Vagina (tissue), 2 donors: Measurements from ENCODE around the gene IL17RC. TPM values are rescaled to one million over a fixed set of nuclear protein-coding genes. Genes with fewer than 3 reads are reported as not detected.

Experiments used
- DNase-seq, 2 donors: peaks; one replicate each; pipeline ENCODE4 v3.0.0-alpha.2; 2017; ENCODE audit errors: extremely low spot score in 2 of 2
- H3K27ac ChIP-seq: fragments of 200-600 bp; sonication (generic); one replicate; pipeline ENCODE4 v1.5.1; 2019
- H3K27me3 ChIP-seq: fragments of 200-600 bp; sonication (generic); one replicate; pipeline ENCODE4 v1.5.1; 2019
- H3K36me3 ChIP-seq, 2 donors: fragments of 200-600 bp; sonication (generic); one replicate each; pipeline ENCODE4 v1.5.1; 2017 to 2019
- H3K4me1 ChIP-seq: fragments of 200-600 bp; sonication (generic); one replicate; pipeline ENCODE4 v1.5.1; 2019
- H3K4me3 ChIP-seq, 2 donors: fragments of 200-600 bp; sonication (generic); 1 replicate in 1 of 2; 2 replicates in 1 of 2; pipeline ENCODE4 v1.5.1; 2016 to 2019
- H3K9me3 ChIP-seq: fragments of 200-600 bp; sonication (generic); one replicate; pipeline ENCODE4 v1.5.1; 2019
- POLR2A ChIP-seq, 2 donors: fragments of 450-650 bp; IDR thresholded peaks; one replicate each; pipeline ENCODE4 v1.6.1; 2017; ENCODE audit warnings: antibody characterized with exemption in 2 of 2, mild to moderate bottlenecking in 2 of 2, moderate library complexity in 2 of 2
- POLR2AphosphoS5 ChIP-seq, 2 donors: sonication (generic); formaldehyde crosslinking; IDR thresholded peaks; one replicate each; pipeline ENCODE4 v1.9.0; 2017; ENCODE audit warnings: antibody characterized with exemption in 2 of 2, mild to moderate bottlenecking in 2 of 2, low read depth in 1 of 2; ENCODE audit not compliant: insufficient read depth in 1 of 2
- intact Hi-C: fragments of 100-400 bp; cut with DNase I; formaldehyde crosslinking; loops from one replicate; pipeline ENCODE4 v1.15.1; 2023
- total RNA-seq: library from RNA; depleted of rRNA; stranded (reverse); fragments of >200 nt; gene quantifications from one replicate; pipeline ENCODE4 v1.2.3, GENCODE V29; 2016
- TF ChIP-seq, protein P1 (sequence below), 3 experiments: fragments of 450-650 bp in 2 of 3; fragments of 200-600 bp in 1 of 3; sonication (generic) in 1 of 3; IDR thresholded peaks; one replicate each; pipeline ENCODE4 v1.5.1; 2017 to 2019; ENCODE audit warnings: antibody characterized with exemption in 3 of 3, mild to moderate bottlenecking in 2 of 3, moderate library complexity in 2 of 3

Gene IL17RC
- total RNA-seq, 1 donor from 2014 or later: 66.3 TPM

DNA sequence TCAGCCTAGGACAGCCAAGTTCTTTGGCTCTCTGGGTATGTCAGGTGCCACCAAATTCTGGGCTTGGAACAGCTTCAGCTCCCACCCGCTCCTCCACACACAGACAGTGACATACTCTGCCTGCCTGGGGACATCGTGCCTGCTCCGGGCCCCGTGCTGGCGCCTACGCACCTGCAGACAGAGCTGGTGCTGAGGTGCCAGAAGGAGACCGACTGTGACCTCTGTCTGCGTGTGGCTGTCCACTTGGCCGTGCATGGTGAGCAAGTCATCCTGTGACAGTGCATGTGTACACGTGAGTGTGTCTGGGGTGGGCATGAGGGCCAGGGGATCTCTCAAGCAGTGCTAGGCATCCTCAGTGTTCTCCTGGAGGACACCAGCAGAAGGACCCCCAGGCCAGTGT, 922 bp downstream of the IL17RC start:
- Histone ChIP-seq H3K36me3 (peaks cover 0 to 7% of the 10 kb centered on the region in 2 donors), H3K4me1 (peaks cover 52% of the 10 kb centered on the region), H3K27ac (peak overlapping the region; percentile 90), H3K9me3 (no peaks in the 10 kb centered on the region), H3K4me3 (peak overlapping the region; percentile 58 to 76), H3K27me3 (no peaks in the 10 kb centered on the region)
- no peak for DNase-seq
- intact Hi-C loops: loop anchor here (2.0 to 10.0 kb wide), 3 partner anchors 15 to 183 kb away; partner anchors contain the start of genes BRPF1 and CRELD1
- TF ChIP-seq, protein P1, sequence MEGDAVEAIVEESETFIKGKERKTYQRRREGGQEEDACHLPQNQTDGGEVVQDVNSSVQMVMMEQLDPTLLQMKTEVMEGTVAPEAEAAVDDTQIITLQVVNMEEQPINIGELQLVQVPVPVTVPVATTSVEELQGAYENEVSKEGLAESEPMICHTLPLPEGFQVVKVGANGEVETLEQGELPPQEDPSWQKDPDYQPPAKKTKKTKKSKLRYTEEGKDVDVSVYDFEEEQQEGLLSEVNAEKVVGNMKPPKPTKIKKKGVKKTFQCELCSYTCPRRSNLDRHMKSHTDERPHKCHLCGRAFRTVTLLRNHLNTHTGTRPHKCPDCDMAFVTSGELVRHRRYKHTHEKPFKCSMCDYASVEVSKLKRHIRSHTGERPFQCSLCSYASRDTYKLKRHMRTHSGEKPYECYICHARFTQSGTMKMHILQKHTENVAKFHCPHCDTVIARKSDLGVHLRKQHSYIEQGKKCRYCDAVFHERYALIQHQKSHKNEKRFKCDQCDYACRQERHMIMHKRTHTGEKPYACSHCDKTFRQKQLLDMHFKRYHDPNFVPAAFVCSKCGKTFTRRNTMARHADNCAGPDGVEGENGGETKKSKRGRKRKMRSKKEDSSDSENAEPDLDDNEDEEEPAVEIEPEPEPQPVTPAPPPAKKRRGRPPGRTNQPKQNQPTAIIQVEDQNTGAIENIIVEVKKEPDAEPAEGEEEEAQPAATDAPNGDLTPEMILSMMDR (IDR thresholded peaks at IDR 0.05): no peak
- TF ChIP-seq POLR2A (IDR thresholded peaks at IDR 0.05) (no peak), POLR2AphosphoS5 (IDR thresholded peaks at IDR 0.05; ENCODE audit: insufficient read depth in 1 of 2, low read depth in 1 of 2) (no peak)

DNA sequence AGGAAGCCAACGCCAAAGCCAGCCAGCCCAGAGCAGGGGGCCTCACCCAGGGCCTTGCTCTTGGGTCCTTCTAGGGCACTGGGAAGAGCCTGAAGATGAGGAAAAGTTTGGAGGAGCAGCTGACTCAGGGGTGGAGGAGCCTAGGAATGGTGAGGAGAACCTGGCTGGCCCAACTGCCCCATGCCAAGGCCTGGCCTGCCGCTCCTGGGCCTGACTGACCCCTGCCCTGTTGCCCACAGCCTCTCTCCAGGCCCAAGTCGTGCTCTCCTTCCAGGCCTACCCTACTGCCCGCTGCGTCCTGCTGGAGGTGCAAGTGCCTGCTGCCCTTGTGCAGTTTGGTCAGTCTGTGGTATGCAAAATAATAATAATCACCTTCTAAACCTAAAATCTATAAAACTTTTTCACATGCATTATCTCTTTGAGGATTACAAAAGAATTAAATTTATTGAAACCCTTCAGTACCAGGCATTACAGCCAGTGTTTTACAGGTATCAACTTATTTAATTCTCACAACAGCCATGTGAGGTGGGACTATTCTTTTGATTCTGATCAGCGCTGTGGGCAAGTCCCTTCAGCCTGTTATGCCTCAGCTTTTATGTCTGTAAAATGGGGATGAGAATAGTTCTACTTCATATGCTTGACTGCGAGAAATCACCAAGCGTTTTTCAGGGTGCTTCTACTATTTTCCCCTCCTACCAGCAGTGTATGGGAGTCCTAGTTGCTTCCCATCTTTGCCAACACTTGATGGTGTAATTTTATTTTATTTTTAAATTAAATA, 1.6 kb downstream of the IL17RC start:
- intact Hi-C loops: loop anchor here (5.0 to 10.0 kb wide), 2 partner anchors 56 to 184 kb away; partner anchors contain the start of gene BRPF1

DNA sequence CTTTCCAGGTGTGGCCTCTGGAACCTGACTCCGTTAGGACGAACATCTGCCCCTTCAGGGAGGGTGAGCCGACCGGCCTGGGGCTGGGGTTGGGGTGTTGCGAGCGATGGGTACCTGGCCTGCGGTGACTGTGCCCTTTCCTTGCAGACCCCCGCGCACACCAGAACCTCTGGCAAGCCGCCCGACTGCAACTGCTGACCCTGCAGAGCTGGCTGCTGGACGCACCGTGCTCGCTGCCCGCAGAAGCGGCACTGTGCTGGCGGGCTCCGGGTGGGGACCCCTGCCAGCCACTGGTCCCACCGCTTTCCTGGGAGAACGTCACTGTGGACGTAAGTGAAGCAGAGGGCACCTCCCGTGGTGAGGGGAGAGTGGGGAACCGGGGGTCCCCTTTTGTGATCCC, 11.3 kb downstream of the IL17RC start:
- no peak for DNase-seq
- TF ChIP-seq POLR2A (IDR thresholded peaks at IDR 0.05): no peak
- TF ChIP-seq, protein P1 (IDR thresholded peaks at IDR 0.05): no peak
- no peak for TF ChIP-seq POLR2AphosphoS5 (IDR thresholded peaks at IDR 0.05; ENCODE audit: insufficient read depth in 1 of 2, low read depth in 1 of 2)
- no peaks in the 10 kb centered on the region for H3K9me3 ChIP-seq
- intact Hi-C loops: no loop called here
- H3K27me3 ChIP-seq: no peaks in the 10 kb centered on the region
- H3K27ac ChIP-seq: no peak overlapping the region
- H3K36me3 ChIP-seq: peaks cover 0 to 18% of the 10 kb centered on the region in 2 donors
- H3K4me1 ChIP-seq: peaks cover 16% of the 10 kb centered on the region
- H3K4me3 ChIP-seq: no peak overlapping the region

More for the DNA sequence above, 1.6 kb downstream of the IL17RC start:
- no peaks in the 10 kb centered on the region for H3K9me3 ChIP-seq
- TF ChIP-seq, protein P1 (IDR thresholded peaks at IDR 0.05): no peak
- TF ChIP-seq POLR2AphosphoS5 (IDR thresholded peaks at IDR 0.05; ENCODE audit: insufficient read depth in 1 of 2, low read depth in 1 of 2) (no peak), POLR2A (IDR thresholded peaks at IDR 0.05) (no peak)
- H3K27me3 ChIP-seq: no peaks in the 10 kb centered on the region
- DNase-seq: no peak
- peaks cover 0 to 7% of the 10 kb centered on the region in 2 donors for H3K36me3 ChIP-seq
- H3K27ac ChIP-seq: peak overlapping the region; percentile 90
- H3K4me3 ChIP-seq: no peak overlapping the region
- H3K4me1 ChIP-seq: peaks cover 46% of the 10 kb centered on the region

DNA sequence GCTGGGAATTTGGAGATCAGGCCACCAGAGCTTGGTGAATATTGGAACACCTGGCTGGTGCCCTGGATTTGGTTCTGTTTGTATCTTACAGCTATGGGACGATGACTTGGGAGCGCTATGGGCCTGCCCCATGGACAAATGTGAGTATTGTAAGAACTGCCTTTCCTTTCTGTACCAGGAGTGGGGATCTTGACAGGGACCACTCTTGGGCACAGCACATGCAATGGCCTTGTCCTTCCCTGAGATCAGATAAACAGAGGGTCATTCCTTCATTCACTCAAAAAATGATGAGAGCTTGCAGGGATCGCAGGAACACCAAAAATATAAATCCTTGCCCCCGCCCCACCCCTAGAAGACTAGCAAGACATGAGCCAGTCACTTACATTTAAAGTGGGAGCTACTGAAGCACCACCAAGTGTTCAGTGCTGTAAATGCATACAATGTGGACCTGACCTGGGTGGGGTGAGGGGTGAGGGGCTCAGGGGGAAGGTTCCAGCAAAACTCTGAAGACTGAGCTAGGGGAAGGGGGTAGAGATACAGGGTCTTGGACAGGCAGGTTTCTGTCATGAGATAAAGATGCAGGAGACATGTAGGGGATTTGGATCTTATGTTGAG, 14.0 kb downstream of the IL17RC start:
- H3K27me3 ChIP-seq: no peaks in the 10 kb centered on the region
- no peak for TF ChIP-seq POLR2AphosphoS5 (IDR thresholded peaks at IDR 0.05; ENCODE audit: insufficient read depth in 1 of 2, low read depth in 1 of 2)
- intact Hi-C loops: loop anchor here (5.0 to 10.0 kb wide), 3 partner anchors 89 to 126 kb away; partner anchors contain the start of genes FANCD2 and RPUSD3
- DNase-seq: no peak
- H3K4me1 ChIP-seq: peaks cover 35% of the 10 kb centered on the region
- peaks cover 0 to 14% of the 10 kb centered on the region in 2 donors for H3K36me3 ChIP-seq
- H3K27ac ChIP-seq: peak overlapping the region; percentile 93
- no peaks in the 10 kb centered on the region for H3K9me3 ChIP-seq
- H3K4me3 ChIP-seq: no peak overlapping the region

DNA sequence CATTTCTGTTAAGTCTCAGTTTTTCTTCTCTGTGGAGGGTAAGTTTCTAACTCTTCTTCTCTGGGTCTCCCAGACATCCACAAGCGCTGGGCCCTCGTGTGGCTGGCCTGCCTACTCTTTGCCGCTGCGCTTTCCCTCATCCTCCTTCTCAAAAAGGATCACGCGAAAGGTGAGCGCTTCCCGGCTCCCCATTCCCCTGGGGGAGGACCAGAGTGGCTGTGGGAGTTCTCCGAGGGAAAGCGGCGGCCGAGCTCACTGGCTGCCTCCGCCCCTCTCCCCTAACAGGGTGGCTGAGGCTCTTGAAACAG, 15.6 kb downstream of the IL17RC start:
- DNase-seq: no peak
- H3K27ac ChIP-seq: peak overlapping the region; percentile 93
- peaks cover 0 to 23% of the 10 kb centered on the region in 2 donors for H3K36me3 ChIP-seq
- peaks cover 43% of the 10 kb centered on the region for H3K4me1 ChIP-seq
- TF ChIP-seq, protein P1 (IDR thresholded peaks at IDR 0.05): no peak
- TF ChIP-seq POLR2AphosphoS5 (IDR thresholded peaks at IDR 0.05; ENCODE audit: insufficient read depth in 1 of 2, low read depth in 1 of 2): peak; percentile 21 to 48
- no peak for TF ChIP-seq POLR2A (IDR thresholded peaks at IDR 0.05)
- H3K9me3 ChIP-seq: no peaks in the 10 kb centered on the region
- peak overlapping the region; percentile 75 to 89 for H3K4me3 ChIP-seq
- no peaks in the 10 kb centered on the region for H3K27me3 ChIP-seq
- intact Hi-C loops: loop anchor here (2.0 to 10.0 kb wide), 4 partner anchors 16 to 128 kb away; partner anchors contain the start of genes FANCD2, IL17RC and RPUSD3
